ENCODE data around the gene ECI2.
"Not testable (repeated sequence)": the region's sequence is repeated elsewhere in the genome, so short reads cannot be mapped to it uniquely, and the experiment has no call there.

ECI2 gene

DNA sequence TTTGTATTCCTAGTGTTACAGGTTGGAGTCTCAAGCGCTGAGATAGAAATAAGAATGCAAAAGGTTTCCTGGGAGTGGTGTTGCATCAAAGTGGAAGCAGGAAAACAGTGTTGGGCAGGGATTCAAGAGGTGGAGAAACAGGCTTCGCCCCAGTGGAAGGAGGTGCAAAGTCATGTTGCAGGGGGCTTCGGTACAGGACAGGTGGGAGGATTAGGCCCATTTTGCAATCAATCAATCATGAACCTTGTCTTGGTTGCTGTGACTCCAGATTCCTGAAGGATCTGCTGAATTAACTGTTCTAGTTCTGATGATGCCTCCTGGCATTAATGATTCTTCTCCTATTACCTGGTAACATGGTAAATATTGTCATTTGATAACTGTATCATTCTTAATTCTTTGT lies 34.1 kb downstream of the ECI2 start:
- DNase-seq: no peak

DNA sequence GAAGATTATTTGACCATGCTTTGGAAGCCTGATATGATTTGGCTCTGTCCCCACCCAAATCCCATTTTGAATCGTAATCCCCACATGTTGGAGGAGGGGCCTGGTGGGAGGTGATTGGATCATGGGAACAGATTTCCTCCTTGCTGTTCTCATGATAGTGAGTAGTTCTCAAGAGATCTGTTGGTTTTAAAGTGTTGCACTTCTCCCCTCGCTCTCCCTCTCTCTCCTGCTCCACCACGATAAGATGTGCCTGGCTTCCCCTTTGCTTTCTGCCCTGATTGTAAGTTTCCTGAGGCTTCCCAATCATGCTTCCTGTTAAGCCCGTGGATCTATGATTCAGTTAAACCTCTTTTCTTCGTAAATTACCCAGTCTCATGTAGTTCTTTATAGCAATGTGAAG lies 34.7 kb downstream of the ECI2 start:
- DNase-seq: no peak

DNA sequence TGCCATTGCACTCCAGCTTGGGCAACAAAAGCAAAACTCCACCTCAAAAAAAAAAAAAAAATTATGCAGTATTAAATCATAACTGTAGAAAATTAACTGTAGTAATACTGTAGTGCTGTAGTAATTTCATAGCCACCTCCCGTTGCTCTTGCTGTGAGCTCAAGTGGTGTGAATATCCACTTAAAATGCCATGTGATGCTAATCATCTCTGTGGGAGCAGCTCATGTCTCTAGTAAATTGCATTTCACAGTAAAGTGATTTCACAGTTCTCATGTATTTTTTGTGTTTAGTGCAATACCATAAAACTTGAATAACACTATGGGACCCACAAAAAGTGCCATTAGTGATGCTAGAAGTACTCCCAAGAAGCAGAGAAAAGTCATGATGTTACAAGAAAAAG lies 42.1 kb downstream of the ECI2 start:
- no peak for DNase-seq

DNA sequence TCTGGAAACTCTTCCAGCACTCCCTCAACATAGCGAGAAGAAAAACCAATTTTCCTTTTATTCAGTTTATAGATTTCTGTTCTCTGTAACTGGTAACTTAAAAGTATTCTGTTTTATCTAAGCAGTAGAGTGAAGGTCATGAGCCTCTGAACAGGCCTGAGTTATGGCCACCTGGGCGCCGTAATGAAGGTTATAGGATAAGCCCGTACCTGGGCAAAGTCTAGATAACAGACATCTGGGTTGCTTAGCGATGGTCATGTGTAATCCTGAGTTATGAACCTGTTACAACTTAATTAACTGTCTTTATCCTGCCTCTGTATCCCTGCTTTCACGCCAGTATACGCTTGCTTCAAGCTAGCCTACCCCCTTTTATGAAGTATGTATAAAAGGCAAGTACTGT lies 43.4 kb downstream of the ECI2 start:
- DNase-seq: no peak

DNA sequence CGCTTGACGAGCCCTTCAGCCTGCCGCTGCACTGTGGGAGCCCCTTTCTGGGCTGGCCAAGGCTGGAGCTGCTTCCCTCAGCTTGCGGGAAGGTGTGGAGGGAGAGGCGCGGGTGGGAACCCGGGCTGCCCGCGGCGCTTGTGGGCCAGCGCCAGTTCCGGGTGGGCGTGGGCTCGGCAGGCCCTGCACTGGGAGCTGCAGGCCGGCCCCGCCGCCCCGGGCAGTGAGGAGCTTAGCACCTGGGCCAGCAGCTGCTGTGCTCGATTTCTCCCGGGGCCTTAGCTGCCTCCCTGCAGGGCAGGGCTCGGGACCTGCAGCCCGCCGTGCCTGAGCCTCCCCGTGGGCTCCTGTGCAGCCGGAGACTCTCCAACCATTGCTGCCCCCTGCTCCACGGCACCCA lies 45.3 kb downstream of the ECI2 start:
- not testable (repeated sequence) for DNase-seq

DNA sequence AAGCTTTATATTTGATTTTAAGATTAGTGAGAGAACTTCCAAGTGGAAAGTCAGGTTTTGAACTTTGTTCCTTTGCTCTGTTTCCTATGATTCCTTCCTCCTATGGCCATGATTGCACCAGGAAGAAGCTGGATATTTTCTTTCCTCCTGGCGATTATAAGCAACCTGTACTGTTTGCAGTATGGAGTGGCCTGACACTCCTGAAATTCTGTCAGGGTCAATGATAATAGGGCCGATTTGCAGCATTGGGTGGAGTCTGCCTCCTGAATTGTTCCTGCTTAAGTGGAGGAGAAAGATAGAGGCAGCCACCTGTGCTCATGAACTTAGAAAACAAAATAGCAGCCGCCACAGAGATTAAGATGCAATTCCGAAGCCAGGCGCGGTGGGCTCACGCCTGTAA lies 46.7 kb downstream of the ECI2 start:
- no peak for DNase-seq

DNA sequence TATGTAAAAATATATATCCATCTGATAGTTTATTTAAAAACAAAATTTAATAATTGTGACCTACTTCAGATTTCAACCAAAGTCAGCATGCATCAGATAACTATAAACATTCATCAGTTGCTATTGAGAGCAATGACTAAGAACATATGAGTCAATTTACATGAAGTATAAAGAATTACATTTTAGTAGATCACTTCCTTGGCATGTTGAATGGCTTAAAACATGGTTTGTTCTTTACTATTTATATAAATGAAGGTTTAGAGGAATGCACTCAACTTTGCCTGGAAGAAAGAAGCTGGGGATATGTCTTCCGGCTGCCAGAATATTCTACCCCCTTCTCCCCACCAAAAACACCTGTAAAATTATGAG lies 50.1 kb downstream of the ECI2 start:
- no peak for DNase-seq

DNA sequence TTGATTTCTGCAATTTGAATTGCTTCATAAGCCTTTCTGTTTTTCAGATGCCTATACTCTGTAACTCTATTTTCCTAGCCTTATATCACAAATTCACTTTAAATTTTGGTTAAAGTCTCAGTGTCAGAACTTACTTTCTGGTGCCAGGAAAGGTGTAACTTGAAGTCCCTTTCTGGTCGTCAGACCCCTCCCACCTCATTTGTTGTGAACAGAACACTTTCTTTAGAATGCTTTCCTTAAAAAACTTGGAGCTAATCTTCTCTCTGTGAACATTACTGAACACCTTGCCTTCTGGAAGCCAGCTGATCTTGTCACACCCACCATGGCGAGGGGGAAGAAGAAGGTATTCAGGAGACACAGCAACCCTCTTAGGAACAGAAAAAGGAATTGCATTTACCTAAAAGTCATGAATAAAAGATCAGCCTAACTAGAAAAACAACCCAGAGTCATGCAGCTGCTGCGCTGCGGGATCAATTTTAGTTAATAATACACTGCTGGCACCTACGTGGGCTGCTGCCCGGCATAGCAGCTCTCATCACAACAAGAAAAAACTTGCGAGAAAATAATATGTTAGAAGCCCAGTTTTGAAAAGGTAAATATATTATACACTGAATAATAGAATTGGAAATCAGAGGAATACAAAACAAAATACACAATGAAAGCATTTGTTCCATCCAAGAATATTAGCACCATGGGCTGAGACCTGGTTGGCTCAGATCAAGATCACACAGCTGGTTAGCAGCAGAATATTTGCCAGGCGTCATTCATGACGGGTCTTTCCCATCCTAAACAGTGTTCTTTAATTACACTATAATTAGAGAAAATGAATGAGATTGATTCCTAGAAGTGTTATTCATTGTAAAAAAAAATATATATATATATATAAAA lies 50.7 kb downstream of the ECI2 start:
- DNase-seq: no peak

DNA sequence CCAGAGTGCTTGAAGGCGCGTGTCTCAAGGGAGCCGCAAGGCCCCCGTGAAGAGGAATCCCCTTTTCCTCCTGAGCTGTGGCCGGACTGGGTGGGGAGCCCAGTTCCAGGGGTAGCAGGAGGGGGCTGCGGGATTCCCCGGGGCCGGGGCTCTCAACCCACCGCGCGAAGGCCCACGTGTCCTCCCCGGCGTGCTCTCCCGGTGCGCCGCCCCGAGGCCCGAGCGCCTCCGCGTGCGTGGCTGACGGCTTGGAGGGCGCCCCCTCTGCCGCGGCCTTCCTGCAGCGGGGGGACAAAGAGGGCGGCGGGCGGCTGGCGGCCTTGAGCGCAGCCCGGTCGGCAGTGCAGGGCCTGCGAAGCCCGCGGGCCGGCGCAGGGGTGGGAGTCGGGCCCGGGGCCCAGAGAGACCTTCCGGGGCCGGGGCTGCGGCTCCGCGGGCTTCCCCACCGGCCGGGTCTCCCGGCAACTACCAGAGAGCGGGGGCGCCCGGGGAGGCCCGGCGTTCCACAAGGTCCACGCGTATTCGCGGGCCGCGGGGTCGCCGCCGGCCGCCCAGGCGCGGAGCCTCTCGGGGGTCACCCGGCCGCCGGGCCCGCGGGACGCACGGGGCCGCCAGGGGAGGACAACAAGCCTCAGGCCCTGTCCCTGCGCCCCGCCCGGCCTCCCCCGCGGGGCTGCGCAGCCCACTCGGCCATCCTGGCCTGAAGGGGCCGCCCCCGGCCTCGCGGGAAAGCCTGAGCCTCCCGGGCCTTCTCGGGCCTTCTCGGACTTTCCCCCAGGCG lies 56.5 kb downstream of the ECI2 start, which contains the start of gene FAM217A:
FAM217A (minus strand) TSS at position 447 of the 781 bp plus-strand sequence. CDS start 1,723 bp downstream, outside the sequence.
- peak in 1 of 5 donors; percentile 12 for DNase-seq

DNA sequence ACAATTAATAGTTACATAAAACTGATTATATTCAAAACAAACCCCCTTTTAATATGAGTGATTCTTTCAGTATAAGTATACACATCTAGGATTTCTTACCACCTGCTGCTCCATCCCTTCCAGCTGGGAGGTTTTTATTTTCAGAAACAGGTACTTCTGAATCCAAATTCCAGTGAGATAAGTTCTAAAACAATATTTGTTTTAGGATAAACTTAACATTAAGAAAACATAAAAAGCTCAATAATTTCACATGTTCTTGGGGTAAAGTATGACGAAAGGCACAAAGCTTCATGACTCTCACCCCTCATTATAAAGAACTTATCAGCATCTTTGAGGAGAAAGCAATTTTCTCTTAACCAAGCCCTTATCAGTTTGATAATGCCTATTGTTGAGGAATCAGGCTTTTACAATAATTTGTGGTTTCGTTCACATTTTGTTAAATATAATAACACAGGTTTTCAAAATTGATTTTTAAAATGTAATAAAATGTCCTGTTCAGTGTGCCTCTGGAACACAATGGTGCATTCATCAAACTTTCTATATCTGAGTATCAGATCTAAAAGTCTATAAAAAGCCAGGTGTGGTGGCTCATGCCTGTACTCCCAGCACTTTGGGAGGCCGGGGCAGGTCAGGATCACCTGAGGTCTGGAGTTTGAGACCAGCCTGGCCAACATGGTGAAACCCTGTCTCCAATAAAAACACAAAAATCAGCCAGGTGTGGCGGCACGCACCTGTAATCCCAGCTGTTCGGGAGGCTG lies 60.7 kb downstream of the ECI2 start:
- no peak for DNase-seq

DNA sequence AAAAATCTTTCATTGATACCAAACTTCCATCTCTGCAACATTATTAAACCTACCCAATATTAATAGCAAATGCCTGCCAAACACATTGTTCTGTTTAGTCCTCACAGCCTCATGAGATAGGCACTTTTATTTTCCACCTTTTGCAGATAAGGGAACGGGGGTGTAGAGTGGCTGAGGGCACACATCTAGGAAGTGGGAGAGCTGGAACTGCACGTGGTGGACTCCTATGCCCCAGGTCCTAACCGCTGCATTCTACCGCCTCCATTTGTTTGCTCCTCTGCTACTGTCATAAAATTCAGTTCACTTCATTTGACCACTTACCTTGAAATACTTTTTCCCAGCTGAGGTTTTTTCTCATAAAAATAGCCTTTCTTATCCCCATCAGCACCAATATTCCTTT lies 64.0 kb downstream of the ECI2 start:
- DNase-seq: no peak

DNA sequence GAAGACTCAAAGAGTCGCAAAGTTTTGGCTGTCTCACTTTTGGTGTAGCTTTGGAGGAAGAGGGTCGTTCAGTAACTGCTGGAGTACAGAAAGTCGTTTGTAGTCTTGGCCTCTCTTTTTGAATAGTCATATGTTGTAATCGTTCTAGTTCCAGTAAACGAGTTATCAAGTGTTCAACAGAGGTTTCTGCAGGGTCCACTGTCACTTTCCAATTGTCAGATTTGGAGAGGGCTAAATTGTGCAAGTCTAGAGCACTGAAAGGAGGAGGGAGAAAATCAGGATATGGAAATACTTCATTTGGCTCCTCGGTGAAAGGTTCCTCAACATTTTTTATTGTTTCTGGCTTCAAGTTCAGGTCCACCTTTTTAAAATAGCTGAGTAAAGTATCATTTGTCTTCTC lies 66.2 kb downstream of the ECI2 start:
- DNase-seq: no peak

DNA sequence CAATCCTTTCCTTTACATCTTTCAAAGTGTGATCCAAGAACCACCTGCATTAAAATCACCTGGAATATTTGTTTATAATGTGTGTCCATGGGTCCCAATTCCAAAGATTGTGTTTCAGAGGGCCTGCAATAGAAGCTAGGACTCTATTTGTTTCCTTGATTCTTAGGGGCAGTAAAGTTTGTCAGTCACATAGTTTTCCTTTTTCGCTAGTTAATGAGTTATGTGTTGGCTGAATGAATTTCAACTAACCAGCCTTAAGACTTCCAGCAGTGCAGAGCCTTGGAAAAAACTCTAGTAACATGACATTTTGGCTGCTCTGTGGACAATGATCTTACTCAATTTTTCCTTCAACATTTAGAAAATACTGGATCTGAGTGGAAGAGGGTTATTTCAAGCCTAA lies 67.7 kb downstream of the ECI2 start:
- DNase-seq: no peak

DNA sequence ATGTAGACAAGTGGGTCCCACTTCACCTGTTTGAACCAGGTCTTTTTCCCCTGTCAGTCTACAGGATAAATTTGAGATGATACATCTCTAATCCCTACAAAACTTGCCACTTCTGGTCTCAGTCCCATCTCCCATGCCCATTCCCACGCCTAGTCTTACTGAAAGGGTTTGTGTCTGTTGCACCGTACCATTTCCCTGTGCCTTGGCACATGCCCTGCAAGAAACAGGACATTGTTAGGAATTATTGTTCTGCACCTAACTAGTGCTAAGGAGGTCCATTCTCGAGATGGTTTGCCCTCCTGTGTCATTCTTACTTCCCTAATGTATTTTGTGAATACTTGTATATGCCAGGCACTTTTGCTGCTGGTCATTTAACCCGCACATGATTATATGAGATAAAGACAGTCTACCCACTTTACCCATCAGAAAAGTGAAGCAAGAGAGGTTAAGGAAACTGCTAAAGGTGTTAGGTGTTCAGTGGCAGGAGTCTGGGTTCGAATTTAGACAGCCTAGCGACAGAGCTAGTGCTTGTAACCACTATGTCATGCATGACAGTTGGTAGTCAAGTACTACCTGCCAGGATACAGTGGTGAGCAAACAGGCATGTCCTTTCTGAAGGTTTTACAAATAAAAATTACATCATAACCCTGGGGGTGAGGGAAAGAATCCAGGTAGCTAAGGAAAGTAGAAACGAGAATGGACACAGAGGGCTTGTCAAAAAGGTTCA lies 69.2 kb downstream of the ECI2 start:
- no peak for DNase-seq

All from T-helper 1 cell (primary cell).